Measurements from ENCODE around the gene EPS8. TPM values are rescaled to one million over a fixed set of nuclear protein-coding genes. Genes with fewer than 3 reads are reported as not detected.

Gene EPS8
- total RNA-seq, 1 experiment from 2014 or later: 18.8 TPM

- DNase-seq (ENCODE audit: low spot score): no peak
Measured at GRCh38 chr12:15602051-15602672, 187.0 kb downstream of the EPS8 start.

- DNase-seq (ENCODE audit: low spot score): no peak
Measured at GRCh38 chr12:15601210-15601800, 187.9 kb downstream of the EPS8 start.

- no peak for DNase-seq (ENCODE audit: low spot score)
Measured at GRCh38 chr12:15600223-15600935, 188.8 kb downstream of the EPS8 start.

- peak; percentile 55 for DNase-seq (ENCODE audit: low spot score)
Measured at GRCh38 chr12:15599266-15600037, 189.7 kb downstream of the EPS8 start.

GRCh38 chr12:15597125-15597830 is 191.9 kb downstream of the EPS8 start:
- DNase-seq (ENCODE audit: low spot score): no peak

- no peak for DNase-seq (ENCODE audit: low spot score)
Measured at GRCh38 chr12:15596174-15596573, 193.0 kb downstream of the EPS8 start.

GRCh38 chr12:15592934-15593333 is 196.3 kb downstream of the EPS8 start:
- DNase-seq (ENCODE audit: low spot score): no peak

GRCh38 chr12:15591811-15592210 is 197.4 kb downstream of the EPS8 start:
- DNase-seq (ENCODE audit: low spot score): no peak

GRCh38 chr12:15590180-15590826 is 198.9 kb downstream of the EPS8 start:
- peak; percentile 68 for DNase-seq (ENCODE audit: low spot score)

GRCh38 chr12:15589328-15590032 is 199.7 kb downstream of the EPS8 start:
- DNase-seq (ENCODE audit: low spot score): no peak

- DNase-seq (ENCODE audit: low spot score): peak; percentile 52
Measured at GRCh38 chr12:15584366-15585041, 204.7 kb downstream of the EPS8 start.

- no peak for DNase-seq (ENCODE audit: low spot score)
Measured at GRCh38 chr12:15583804-15584203, 205.4 kb downstream of the EPS8 start.

- no peak for DNase-seq (ENCODE audit: low spot score)
Measured at GRCh38 chr12:15581006-15581405, 208.2 kb downstream of the EPS8 start.

GRCh38 chr12:15580431-15580830 is 208.8 kb downstream of the EPS8 start:
- no peak for DNase-seq (ENCODE audit: low spot score)

- DNase-seq (ENCODE audit: low spot score): no peak
Measured at GRCh38 chr12:15575671-15576541, 213.3 kb downstream of the EPS8 start.

- no peak for DNase-seq (ENCODE audit: low spot score)
Measured at GRCh38 chr12:15574353-15574752, 214.8 kb downstream of the EPS8 start.

Data from H4 (cell line).